Peyer's patch (tissue), 4 donors: ENCODE data around the gene GCNT1. TPM values are rescaled to one million over a fixed set of nuclear protein-coding genes. Genes with fewer than 3 reads are reported as not detected.
"Not testable (repeated sequence)": the region's sequence is repeated elsewhere in the genome, so short reads cannot be mapped to it uniquely, and the experiment has no call there.

Experiments used
- DNase-seq, 3 donors: peaks; one replicate each; pipeline ENCODE4 v3.0.0-alpha.2; 2017 to 2019
- H3K27ac ChIP-seq, 4 donors: fragments of 200-600 bp; sonication (generic); one replicate each; pipeline ENCODE4 v1.5.1; 2016 to 2019
- H3K27me3 ChIP-seq, 2 donors: fragments of 200-600 bp; sonication (generic); one replicate each; pipeline ENCODE4 v1.5.1; 2019
- H3K36me3 ChIP-seq, 3 donors: fragments of 200-600 bp; sonication (generic); one replicate each; pipeline ENCODE4 v1.5.1; 2016 to 2019
- H3K4me1 ChIP-seq, 4 donors: fragments of 200-600 bp; sonication (generic); one replicate each; pipeline ENCODE4 v1.5.1; 2016 to 2019
- H3K4me3 ChIP-seq, 4 donors: fragments of 200-600 bp; sonication (generic); 1 replicate in 3 of 4; 2 replicates in 1 of 4; pipeline ENCODE4 v1.5.1; 2016 to 2019; ENCODE audit warnings: mild to moderate bottlenecking in 1 of 4
- H3K9me3 ChIP-seq, 4 donors: fragments of 200-600 bp; sonication (generic); one replicate each; pipeline ENCODE4 v1.5.1; 2016 to 2019; ENCODE audit warnings: mild to moderate bottlenecking in 1 of 4
- POLR2A ChIP-seq, 2 donors: fragments of 450-650 bp; IDR thresholded peaks; one replicate each; pipeline ENCODE4 v1.5.1; 2017; ENCODE audit warnings: antibody characterized with exemption in 2 of 2, mild to moderate bottlenecking in 2 of 2, moderate library complexity in 2 of 2
- total RNA-seq, 4 donors: library from RNA; depleted of rRNA; stranded (reverse); fragments of >200 nt; gene quantifications; one replicate each; pipeline ENCODE4 v1.1.0, GENCODE V29; 2016
- TF ChIP-seq, protein P1 (sequence below), 6 experiments: fragments of 450-650 bp in 4 of 6; fragments of 200-600 bp in 2 of 6; sonication (generic) in 1 of 6; IDR thresholded peaks; one replicate each; pipeline ENCODE4 v1.5.1; 2017 to 2019; ENCODE audit warnings: antibody characterized with exemption in 6 of 6, mild to moderate bottlenecking in 3 of 6, moderate library complexity in 1 of 6

Gene GCNT1
- total RNA-seq, 4 donors from 2014 or later, result 38.8 to 68.1 (median 53.5) TPM

GRCh38 chr9:76521906-76522305 is 62.9 kb downstream of the GCNT1 start:
- no peaks in the 10 kb centered on the region for H3K36me3 ChIP-seq
- no peaks in the 10 kb centered on the region for H3K27me3 ChIP-seq
- H3K4me3 ChIP-seq, result no peak overlapping the region
- no peak overlapping the region for H3K27ac ChIP-seq
- H3K9me3 ChIP-seq, result no peaks in the 10 kb centered on the region
- H3K4me1 ChIP-seq, result no peaks in the 10 kb centered on the region
- TF ChIP-seq POLR2A (IDR thresholded peaks at IDR 0.05), result no peak
- TF ChIP-seq, protein P1, sequence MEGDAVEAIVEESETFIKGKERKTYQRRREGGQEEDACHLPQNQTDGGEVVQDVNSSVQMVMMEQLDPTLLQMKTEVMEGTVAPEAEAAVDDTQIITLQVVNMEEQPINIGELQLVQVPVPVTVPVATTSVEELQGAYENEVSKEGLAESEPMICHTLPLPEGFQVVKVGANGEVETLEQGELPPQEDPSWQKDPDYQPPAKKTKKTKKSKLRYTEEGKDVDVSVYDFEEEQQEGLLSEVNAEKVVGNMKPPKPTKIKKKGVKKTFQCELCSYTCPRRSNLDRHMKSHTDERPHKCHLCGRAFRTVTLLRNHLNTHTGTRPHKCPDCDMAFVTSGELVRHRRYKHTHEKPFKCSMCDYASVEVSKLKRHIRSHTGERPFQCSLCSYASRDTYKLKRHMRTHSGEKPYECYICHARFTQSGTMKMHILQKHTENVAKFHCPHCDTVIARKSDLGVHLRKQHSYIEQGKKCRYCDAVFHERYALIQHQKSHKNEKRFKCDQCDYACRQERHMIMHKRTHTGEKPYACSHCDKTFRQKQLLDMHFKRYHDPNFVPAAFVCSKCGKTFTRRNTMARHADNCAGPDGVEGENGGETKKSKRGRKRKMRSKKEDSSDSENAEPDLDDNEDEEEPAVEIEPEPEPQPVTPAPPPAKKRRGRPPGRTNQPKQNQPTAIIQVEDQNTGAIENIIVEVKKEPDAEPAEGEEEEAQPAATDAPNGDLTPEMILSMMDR (IDR thresholded peaks at IDR 0.05), result no peak
- DNase-seq, result no peak

DNA sequence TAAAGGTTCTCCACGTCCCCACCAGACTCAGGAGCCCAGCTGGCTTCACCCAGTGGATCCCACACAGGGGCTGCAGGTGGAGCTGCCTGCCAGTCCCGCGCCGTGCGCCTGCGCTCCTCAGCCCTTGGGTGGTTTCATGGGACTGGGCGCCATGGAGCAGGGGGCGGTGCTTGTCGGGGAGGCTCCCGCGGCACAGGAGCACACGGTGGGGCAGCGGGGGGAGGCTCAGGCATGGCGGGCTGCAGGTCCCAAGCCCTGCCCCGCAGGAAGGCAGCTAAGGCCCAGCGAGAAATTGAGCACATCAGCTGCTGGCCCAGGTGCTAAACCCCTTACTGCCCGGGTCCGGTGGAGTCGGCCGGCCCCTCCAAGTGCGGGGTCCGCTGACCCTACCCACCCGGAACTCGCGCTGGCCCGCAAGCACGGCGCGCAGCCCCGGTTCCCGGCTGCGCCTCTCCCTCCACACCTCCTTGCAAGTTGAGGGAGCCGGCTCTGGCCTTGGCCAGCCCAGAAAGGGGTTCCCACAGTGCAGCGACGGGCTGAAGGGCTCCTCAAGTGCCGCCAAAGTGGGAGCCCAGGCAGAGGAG is 64.7 kb downstream of the GCNT1 start:
- H3K4me1 ChIP-seq, H3K36me3 ChIP-seq, H3K4me3 ChIP-seq, H3K9me3 ChIP-seq, H3K27me3 ChIP-seq, H3K27ac ChIP-seq, DNase-seq: not testable (repeated sequence)

GRCh38 chr9:76525196-76525595 is 66.2 kb downstream of the GCNT1 start:
- TF ChIP-seq, protein P1 (IDR thresholded peaks at IDR 0.05), result no peak
- no peak for TF ChIP-seq POLR2A (IDR thresholded peaks at IDR 0.05)
- no peak overlapping the region for H3K27ac ChIP-seq
- DNase-seq, result no peak

DNA sequence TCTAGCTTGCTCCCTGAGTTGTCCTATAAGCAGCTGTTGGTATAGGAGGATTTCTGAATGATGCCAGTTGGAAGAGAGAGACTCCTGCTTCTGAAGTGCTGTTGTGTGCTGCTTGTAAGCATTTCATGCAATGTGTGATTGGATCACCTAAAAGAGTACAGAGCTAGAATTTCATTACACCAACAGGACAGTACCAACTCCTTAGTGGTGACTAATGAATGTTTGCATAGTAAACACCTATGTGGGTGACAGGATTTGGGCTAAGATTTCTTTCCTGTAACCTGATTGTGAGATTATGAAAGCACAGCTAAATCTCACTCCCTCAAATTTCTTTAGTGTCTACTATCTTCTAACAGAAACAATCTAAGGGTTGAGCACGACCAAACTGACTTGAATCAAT is 67.0 kb downstream of the GCNT1 start:
- Histone ChIP-seq H3K4me3 (no peak overlapping the region), H3K9me3 (no peaks in the 10 kb centered on the region), H3K27me3 (no peaks in the 10 kb centered on the region), H3K4me1 (no peaks in the 10 kb centered on the region), H3K27ac (no peak overlapping the region), H3K36me3 (peaks cover 0 to 8% (median 0%) of the 10 kb centered on the region in 3 donors)
- TF ChIP-seq POLR2A (IDR thresholded peaks at IDR 0.05), result no peak
- TF ChIP-seq, protein P1 (IDR thresholded peaks at IDR 0.05), result no peak
- no peak for DNase-seq

More at GRCh38 chr9:76525196-76525595, 66.2 kb downstream of the GCNT1 start:
- peaks cover 0 to 8% (median 0%) of the 10 kb centered on the region in 3 donors for H3K36me3 ChIP-seq
- H3K27me3 ChIP-seq, result no peaks in the 10 kb centered on the region
- H3K4me3 ChIP-seq, result no peak overlapping the region
- H3K4me1 ChIP-seq, result no peaks in the 10 kb centered on the region
- no peaks in the 10 kb centered on the region for H3K9me3 ChIP-seq

- no peaks in the 10 kb centered on the region for H3K4me1 ChIP-seq
- TF ChIP-seq, protein P1 (IDR thresholded peaks at IDR 0.05), result no peak
- DNase-seq, result no peak
Measured at GRCh38 chr9:76528056-76528455, 69.1 kb downstream of the GCNT1 start.

DNA sequence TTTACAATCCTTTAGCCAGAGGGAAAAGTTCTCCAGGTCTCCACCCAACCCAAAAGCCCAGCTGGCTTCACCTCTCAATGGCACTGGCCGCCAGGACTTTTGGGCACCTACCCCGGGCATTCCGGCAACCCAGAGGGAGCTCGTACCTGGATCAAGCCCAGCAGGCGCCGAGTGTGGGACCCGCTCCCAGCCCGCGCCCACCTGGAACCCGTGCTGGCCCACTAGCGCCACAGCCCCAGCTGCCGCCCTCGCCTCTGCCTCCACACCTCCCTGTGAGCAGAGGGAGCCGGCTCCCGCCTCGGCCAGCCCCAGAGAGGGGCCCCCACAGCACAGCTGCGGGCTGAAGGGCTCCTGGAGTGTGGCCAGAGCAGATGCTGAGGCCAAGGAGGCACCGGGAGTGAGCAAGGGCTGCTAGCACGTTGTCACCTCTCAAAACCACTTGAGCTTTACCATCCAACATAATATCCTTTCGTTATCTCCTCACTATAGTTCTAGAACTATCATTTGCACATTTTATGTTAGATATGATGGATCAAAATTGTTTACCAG is 69.7 kb downstream of the GCNT1 start:
- H3K27ac ChIP-seq, result no peak overlapping the region
- no peaks in the 10 kb centered on the region for H3K4me1 ChIP-seq
- no peak overlapping the region for H3K4me3 ChIP-seq
- no peak for DNase-seq
- no peak for TF ChIP-seq POLR2A (IDR thresholded peaks at IDR 0.05)
- TF ChIP-seq, protein P1 (IDR thresholded peaks at IDR 0.05), result no peak
- peaks cover 0 to 8% (median 0%) of the 10 kb centered on the region in 3 donors for H3K36me3 ChIP-seq
- H3K27me3 ChIP-seq, result no peaks in the 10 kb centered on the region
- H3K9me3 ChIP-seq, result no peaks in the 10 kb centered on the region

More at GRCh38 chr9:76528056-76528455, 69.1 kb downstream of the GCNT1 start:
- peaks cover 0 to 8% (median 0%) of the 10 kb centered on the region in 3 donors for H3K36me3 ChIP-seq
- no peaks in the 10 kb centered on the region for H3K9me3 ChIP-seq
- H3K4me3 ChIP-seq, result no peak overlapping the region
- no peaks in the 10 kb centered on the region for H3K27me3 ChIP-seq
- H3K27ac ChIP-seq, result no peak overlapping the region
